VCaP (cell line): ENCODE results near the gene DACH1.

Source experiments
- H3K27ac ChIP-seq: fragments of 450-650 bp; 2 replicates; pipeline ENCODE4 v1.5.1; 2017
- TF ChIP-seq, protein P1 (sequence below): fragments of 450-650 bp; conservative IDR thresholded peaks from 2 replicates; pipeline ENCODE4 v1.5.1; 2017; ENCODE audit warnings: mild to moderate bottlenecking, moderate library complexity

Gene DACH1

DNA sequence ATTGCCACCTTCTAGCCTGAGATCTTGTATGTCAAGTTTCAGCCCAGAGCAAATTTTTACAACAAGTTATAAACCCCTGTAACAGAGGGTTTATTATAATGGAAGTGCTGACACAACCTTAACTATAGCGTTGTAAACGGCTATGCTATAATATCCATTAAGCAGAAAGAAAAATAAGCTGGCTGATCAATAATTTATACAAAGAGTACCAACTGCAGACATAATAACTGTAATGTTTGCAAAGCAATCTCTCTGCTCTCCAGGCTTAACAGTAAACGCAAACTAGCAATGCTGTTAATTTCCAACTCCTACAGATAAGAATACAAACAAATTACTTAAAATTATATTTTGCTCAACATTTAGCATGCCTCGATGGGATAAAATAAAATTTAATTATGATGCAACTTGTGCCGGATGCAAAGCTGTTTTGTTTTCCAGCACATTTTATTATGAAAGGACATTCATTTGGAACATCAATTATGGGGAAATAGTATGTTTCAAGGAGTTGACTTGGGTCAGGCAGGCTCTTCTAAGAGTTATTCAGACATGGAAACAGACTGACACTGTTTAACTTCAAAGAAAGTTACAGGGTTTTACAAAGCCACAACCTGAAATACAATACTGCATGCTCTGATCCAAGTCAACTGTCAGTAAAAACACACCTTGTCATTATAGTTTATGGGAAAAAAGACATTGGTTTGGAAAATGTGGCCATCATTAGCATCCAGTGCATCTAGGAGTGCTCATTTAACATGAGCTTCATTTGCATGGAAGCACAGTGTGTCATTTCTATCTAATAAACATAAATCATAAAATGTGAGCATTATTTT lies 6.6 kb upstream of the DACH1 start:
- TF ChIP-seq, protein P1, sequence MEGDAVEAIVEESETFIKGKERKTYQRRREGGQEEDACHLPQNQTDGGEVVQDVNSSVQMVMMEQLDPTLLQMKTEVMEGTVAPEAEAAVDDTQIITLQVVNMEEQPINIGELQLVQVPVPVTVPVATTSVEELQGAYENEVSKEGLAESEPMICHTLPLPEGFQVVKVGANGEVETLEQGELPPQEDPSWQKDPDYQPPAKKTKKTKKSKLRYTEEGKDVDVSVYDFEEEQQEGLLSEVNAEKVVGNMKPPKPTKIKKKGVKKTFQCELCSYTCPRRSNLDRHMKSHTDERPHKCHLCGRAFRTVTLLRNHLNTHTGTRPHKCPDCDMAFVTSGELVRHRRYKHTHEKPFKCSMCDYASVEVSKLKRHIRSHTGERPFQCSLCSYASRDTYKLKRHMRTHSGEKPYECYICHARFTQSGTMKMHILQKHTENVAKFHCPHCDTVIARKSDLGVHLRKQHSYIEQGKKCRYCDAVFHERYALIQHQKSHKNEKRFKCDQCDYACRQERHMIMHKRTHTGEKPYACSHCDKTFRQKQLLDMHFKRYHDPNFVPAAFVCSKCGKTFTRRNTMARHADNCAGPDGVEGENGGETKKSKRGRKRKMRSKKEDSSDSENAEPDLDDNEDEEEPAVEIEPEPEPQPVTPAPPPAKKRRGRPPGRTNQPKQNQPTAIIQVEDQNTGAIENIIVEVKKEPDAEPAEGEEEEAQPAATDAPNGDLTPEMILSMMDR: no peak
- H3K27ac ChIP-seq: no peak overlapping the region

DNA sequence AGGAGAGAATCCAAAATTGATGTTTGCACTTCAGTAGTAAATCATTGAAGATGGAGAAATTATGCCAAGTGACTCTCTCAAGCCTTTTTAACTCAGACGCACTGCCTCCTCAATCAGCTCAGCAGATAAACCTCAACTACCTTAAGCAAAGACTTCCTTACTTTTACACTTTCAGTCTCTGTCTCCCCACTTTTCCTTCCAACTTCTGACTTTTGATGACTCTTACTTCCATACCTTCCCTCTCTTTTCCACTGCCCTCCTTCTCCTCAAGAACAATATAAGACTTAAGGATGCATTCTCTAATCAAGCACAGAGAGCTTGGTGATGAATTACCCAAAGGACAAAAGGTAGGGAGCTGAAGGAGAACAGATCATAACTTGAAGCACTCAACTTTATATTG lies 4.8 kb upstream of the DACH1 start:
- peak overlapping the region; percentile 11; the same call in 1 of the 2 replicates for H3K27ac ChIP-seq
- TF ChIP-seq, protein P1: no peak

DNA sequence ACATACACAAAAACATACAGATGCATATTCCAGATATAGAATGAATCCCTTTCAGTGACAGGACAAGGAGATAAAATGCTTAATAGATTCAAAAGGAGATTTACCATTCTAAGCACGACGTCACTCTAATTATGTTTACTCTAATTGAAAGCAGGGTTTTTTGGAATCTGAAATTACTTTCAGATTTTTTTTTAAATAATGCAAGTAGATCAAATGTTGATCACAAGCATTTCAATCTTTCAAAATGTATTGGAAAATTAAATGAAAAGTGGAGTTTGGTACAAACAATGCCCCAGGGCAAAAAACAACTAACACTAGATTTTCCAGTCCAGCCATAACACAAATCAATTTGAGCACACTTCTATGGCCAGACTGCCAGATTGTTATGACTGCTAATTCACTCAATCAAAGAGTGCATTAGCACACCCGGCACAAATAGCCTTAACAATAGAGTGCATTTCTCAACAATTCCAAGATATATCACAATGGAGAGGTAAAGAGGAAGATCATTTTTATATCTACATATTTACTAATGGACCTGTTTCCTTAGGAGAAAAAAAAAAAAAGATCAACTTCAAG lies 4.3 kb upstream of the DACH1 start:
- TF ChIP-seq, protein P1: no peak
- H3K27ac ChIP-seq: peak overlapping the region; percentile 11; the same call in 1 of the 2 replicates

DNA sequence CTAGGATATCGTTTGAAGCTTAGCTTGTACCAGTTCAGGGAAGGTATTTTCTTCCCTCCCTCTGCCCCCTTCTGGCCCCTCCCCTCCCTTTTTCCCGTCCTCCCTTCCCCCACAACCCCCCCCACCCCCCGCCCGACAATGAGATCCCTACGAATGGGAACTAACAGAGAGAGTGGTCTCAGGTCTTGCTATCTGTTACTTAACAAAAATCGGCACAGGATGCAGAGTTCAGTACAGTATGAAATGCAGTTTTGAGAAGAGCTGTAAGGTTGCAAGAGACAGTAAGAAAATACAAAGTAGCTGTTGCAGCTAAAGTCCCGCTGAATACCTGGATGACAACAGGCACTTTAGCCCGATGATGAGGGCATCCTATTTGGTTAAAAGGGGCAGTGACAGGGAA lies 3.1 kb upstream of the DACH1 start:
- TF ChIP-seq, protein P1: no peak
- no peak overlapping the region for H3K27ac ChIP-seq

DNA sequence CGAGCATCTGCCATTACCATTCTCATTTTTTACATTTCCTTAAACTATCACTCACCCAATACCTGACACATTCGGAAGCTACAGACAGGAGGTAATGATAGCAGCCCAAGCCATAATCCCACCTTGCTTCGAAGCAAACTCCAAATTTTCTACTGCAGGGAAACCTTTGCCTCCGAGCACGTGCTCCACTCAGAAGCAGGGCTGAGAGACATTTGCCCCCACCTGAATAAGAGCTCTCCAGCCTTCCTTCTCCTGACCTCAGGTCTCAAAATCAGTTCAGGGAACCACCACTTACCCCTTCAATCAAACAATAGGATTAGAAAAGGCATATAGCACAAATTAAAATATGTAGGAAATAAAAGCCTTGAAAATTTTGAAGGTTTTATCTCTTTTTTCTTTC lies 2.3 kb upstream of the DACH1 start:
- no peak overlapping the region for H3K27ac ChIP-seq
- TF ChIP-seq, protein P1: no peak

DNA sequence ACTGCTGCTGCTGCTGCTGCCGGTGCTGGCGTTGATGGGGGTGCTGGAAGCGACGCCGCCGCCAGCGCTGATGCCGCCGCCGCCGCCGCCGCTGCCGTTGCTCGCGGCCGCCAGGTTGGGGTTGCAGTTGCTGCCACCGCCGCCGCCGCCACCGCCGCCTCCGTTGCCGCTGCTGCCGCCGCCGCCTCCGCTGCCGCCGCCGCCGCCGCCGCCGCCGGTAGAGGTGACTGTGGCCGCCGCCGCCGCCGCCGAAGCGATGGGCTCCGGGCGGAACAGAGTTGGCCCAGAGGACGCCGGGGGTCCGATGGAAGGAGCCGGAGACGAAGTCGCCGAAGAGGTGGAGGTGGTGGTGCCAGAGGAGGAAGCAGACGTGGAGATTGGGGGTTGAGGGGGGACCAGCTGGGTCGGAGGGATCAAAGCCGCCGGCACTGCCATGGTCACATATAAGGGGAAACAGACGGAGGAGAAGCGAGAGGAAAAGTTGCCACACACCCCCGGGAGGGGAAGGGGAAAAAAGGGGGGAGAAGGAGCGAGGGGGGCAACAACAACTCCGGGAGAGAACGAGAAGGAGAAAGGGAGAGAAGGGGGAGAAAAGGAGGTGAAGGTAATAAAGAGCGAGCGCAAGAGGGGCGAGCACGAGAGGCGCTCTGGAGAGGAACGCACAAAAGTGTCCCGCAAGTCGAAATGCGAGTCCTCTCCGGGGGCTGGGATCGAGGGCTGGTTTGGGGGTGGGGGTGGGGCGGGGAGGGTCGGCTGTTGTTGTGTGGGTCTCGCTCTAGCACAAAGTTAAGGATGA lies 471 bp downstream of the DACH1 start:
- peak overlapping the region; percentile 81 for H3K27ac ChIP-seq

More for the DNA sequence above, 471 bp downstream of the DACH1 start:
- TF ChIP-seq, protein P1: no peak
